NCI-H2081 (cell line): ENCODE data around the gene FKBP1C.
"Not testable (repeated sequence)": the region's sequence is repeated elsewhere in the genome, so short reads cannot be mapped to it uniquely, and the experiment has no call there.

Experiments
- DNase-seq, 2 experiments: peaks; one replicate each; lab custom pipeline; 2025; lab: John Stamatoyannopoulos, UW

The FKBP1C gene

GRCh38 chr6:63211343-63211742 is at the start of gene FKBP1C:
Gene FKBP1C, plus strand, starts transcription at chr6:63211469.
- not testable (repeated sequence) for DNase-seq

DNA sequence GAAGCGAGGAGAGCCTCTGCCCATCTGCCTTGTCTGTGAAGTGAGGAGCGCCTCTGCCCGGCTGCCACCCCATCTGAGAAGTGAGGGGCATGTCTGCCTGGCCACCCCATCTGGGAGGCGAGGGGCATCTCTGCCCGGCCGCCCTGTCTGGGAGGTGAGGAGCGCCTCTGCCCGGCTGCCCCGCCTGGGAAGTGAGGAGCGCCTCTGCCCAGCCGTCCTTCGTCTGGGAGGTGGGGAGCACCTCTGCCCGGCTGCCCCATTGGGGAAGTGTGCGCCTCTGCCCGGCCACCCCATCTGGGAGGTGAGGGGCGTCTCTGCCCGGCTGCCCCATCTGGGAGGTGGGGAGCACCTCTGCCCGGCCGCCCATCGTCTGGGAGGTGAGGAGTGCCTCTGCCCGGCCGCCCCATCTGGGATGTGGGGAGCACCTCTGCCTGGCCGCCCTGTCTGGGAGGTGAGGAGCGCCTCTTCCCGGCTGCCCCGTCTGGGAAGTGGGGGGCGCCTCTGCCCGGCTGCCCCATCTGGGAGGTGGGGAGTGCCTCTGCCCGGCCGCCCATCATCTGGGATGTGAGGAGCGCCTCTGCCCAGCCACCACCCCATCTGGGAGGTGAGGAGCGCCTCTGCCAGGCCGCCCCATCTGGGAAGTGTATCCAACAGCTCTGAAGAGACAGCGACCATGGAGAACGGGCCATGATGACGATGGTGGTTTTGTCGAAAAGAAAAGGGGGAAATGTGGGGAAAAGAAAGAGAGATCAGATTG is 47.0 kb upstream of the FKBP1C start:
- not testable (repeated sequence) for DNase-seq

- no peak for DNase-seq
Measured at GRCh38 chr6:63174173-63174572, 37.1 kb upstream of the FKBP1C start.

DNA sequence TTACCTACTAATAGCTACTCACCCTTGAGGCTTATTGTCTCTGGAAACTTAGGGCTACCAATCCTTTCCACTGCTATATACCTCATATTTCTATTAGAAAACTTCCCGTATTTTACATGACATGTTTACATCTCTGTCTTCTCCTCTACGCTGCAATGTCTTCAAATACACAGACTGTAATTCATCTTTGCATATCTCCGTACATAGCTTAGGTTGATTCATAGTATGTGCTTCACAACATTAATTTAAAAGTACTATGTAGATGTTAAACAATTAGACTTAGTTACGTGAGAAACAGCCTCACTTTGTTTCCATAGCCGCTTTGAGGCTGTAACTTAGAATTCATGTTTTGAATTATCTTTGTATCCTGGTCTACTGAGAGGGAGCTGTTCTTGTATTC is 35.1 kb upstream of the FKBP1C start:
- no peak for DNase-seq

GRCh38 chr6:63180367-63180766 is 30.9 kb upstream of the FKBP1C start:
- no peak for DNase-seq

GRCh38 chr6:63186970-63187369 is 24.3 kb upstream of the FKBP1C start:
- DNase-seq: no peak

GRCh38 chr6:63188828-63189227 is 22.4 kb upstream of the FKBP1C start:
- DNase-seq: no peak

DNA sequence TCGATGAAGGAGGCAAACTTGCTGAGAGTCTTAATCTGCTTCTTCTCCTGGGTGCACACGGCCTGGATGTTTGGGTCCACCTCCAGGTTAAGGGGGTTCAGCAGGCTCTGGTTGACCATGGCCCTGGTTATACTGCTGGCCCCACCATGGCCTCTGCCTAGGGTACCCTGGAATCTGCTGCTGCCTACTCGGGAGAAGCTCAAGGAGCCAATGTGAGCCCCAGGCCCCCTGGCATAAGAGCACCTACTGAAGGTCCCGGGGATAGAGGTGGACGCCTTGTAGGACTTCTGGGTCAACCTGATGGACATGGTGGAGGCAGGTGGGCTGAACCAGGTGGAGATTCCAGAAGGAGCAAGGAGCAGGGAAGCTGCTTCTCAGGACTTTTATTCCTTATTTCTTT is 17.9 kb upstream of the FKBP1C start:
- no peak for DNase-seq

GRCh38 chr6:63197741-63198140 is 13.5 kb upstream of the FKBP1C start:
- no peak for DNase-seq

DNA sequence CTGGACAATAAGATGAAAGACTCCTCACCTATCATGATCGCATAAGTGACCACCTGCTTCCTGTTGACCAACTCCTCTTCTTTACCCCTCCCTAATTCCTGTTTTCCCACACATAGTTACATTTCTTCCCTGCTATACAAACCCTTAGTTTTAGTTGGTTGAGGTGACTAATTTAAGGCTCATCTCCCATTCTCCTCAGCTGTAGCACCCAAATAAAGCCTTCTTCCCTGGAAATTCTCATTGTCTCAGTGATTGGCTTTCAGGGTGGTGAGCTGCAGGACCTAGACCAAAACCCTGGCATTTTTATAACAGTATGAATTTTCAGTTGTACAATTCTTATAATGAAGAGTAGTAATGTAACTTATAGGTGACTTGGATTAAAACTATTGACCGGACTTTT is 2.1 kb downstream of the FKBP1C start:
- no peak for DNase-seq

GRCh38 chr6:63214816-63215215 is 3.5 kb downstream of the FKBP1C start:
- no peak for DNase-seq

- DNase-seq: no peak
Measured at GRCh38 chr6:63224179-63224578, 12.9 kb downstream of the FKBP1C start.

GRCh38 chr6:63225987-63226386 is 14.7 kb downstream of the FKBP1C start:
- DNase-seq: not testable (repeated sequence)

DNA sequence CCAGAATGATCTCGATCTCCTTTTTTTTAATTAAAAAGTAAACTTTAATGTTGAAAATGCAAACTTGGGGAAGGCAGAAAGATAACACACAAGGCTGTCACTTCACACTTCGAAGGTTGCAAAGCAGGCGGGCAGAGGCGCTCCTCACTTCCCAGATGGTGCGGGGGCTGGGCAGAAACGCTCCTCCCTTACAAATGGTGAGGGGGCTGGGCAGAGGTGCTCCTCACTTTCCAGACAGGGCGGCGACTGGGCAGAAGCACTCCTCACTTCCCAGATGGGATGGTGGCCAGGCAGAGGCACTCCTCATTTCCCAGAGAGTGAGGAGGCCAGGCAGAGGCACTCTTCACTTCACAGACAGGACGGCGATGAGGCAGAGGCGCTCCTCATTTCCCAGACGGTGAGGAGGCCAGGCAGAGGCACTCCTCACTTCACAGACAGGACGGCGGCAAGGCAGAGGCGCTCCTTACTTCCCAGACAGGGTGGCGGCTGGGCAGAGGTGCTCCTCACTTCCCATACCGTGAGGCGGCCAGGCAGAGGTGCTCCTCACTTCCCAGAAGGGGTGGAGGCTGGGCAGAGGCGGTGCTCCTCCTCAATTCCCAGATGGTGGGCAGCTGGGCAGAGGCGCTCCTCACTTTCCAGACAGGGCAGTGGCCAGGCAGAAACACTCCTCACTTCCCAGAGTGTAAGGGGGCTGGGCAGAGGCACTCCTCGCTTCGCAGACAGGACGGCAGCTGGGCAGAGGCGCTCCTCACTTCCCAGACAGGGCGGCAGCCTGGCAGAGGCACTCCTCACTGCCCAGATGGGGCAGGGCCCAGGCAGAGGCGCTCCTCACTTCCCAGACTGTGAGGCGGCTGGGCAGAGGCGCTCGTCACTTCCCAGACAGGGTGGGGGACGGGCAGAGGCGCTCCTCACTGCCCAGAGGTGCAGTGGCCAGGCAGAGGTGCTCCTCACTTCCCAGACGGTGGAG is 16.9 kb downstream of the FKBP1C start:
- DNase-seq: not testable (repeated sequence)

DNA sequence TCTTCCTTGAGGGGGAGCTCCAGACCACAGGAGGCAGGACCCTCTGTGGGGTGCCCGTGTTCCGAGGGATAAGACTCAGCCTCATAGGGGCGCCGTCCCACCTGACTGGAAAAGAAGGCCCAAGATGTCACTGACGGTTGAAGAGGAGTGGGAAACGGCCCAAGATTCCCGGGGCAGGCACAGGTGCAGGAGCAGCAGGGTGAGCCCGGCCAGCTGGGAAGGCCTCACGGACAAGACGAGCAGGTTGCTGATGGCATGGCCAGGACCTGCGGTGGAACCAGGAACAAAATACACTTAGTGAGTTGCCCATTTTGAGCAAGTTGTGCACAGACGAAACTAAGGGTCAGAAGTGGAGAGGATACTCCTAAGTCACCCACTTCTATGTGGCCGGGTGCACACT is 18.8 kb downstream of the FKBP1C start:
- DNase-seq: not testable (repeated sequence)

DNA sequence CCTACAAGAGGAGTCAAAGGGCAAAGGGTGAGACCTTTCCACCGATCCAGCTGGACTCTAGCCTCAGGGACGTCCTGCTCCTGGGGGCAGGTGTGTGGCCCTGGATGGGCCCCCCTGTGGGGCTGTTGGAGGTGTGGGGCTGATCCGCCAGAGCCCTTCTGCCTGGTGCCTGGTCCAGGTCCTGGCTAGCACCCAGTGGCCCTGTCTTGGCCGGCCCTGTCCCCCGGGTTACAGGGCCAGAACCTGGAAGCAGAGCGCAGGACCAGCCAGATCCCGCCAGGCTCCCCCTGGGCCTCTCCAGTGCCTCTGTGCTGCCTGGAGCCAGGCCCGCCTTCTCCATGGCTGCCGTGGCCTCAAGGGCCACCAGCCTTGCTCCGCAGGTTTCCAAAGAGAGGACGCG is 19.2 kb downstream of the FKBP1C start:
- not testable (repeated sequence) for DNase-seq

GRCh38 chr6:63236398-63236817 is 25.1 kb downstream of the FKBP1C start:
- DNase-seq: no peak

DNA sequence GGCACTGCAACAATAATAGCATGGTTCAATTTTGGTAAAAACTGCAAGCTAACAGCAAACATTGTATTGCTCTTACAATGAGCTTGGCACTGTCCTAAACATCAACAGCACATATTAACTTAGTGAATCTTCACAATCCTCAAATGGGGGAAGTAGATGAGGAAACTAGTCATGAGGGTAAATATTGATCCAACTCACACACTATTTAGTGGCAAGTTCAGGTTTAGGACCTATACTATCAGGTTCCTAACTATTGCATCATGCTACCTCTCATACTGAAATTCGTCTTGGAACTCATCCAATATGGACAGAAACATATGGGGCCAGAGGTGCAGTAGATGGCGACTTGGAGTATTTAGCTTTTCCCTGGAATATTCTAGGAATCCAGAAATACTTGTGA is 34.2 kb downstream of the FKBP1C start:
- peak in 1 of 2 experiments; percentile 1 for DNase-seq

GRCh38 chr6:63245909-63246308 is 34.6 kb downstream of the FKBP1C start:
- DNase-seq: no peak

- DNase-seq: no peak
Measured at GRCh38 chr6:63246581-63246980, 35.3 kb downstream of the FKBP1C start.

DNA sequence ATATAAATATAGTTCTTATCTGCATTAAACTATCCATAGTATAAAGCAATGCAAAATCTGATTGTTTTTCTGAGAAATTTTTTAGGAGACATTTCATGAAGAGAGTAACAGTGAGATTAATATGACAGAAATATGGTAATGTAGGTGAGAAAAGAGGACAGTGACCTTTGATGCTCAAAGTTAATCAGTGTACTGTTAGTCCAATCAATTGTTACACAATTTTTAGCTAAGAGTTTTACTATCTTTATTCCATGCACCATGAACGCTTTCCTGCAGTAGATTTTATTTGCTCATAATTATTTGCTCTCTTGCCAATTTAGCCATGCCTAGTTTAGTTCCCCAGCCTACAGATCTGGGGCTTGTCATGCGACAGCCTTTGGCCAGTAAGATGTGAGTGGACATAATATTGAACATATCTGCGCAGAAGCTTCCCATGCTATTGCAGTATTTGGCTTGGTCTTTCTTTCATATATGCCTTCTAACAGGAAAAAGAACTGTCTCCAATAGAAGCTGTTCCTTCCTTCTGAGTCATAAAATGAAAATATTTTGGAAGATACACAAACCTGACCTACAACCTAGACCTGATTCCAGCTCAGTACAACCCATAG is 38.7 kb downstream of the FKBP1C start:
- DNase-seq: no peak

DNA sequence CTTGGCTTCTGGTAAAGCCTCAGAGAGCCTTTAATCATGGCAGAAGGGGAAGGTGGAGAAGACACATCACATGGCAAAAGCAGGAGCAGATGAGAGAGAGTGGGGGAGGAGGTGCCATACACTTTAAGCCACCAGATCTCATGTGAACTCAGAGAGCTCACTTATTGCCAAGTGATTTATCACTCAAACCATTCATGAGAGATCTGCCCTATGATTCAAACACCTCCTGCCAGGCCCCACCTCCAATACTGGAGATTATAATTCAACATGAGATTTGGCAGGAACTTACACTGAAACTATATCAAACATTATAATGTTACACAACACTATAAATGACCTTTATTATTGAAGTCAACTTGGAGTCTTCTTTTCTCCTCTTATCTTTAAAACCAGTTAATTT is 47.9 kb downstream of the FKBP1C start:
- no peak for DNase-seq

GRCh38 chr6:63261820-63262219 is 50.6 kb downstream of the FKBP1C start:
- DNase-seq: no peak
